HK-2 (cell line): Measurements from ENCODE around the gene EBPL.
"Not testable (repeated sequence)": the region's sequence is repeated elsewhere in the genome, so short reads cannot be mapped to it uniquely, and the experiment has no call there.

Experiments used
- DNase-seq: peaks from one replicate; pipeline ENCODE4 v3.0.0-alpha.2; 2018; ENCODE audit not compliant: unreplicated experiment

Gene EBPL

DNA sequence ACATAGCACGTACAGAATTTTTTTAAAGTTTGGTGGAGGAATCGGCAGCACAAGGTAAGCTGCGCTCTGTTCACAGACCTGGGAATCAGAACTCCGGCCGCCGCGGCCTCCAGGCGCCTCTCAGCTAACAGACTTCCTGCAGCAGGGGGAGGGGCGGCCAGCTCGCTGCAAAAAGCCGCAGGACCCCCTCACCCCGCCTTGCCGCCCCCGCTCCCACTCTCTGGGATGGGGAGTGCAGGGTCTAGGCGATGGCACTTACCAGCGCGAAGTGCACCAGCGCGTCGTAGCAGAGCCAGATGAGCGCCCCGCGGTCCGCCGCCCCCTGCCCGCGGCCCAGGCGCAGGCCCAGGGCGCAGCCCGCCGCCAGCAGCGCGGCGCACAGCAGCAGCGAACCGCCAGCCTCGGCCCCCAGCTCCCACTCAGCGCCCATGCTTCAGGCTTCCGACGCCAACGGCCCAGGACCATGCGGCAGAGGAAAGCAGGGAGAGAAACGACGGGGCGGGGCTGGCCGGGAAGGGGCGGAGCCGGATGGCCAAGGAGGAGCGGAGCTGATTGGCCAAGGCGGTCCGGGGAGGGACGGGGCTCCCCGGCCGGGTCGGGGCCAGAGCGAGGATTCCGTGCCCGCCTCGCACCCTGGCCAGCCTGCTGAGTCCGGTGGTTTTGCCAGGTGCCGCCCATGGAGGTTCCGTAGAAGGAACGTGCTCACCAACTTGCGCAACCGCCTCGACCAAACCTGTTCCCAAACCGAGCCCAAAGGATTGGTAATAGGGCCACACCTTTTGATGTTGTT is at the start of gene EBPL:
Gene EBPL (minus strand): TSS at position 492 of the 790 bp plus-strand sequence. CDS start 62 bp downstream, at position 430.
- DNase-seq = peak; percentile 91

GRCh38 chr13:49740870-49741269 is 49.6 kb upstream of the EBPL start:
- no peak for DNase-seq

- no peak for DNase-seq
These were observed 48.4 kb upstream of the EBPL start for GRCh38 chr13:49739498-49740187.

GRCh38 chr13:49733181-49733951 is 42.1 kb upstream of the EBPL start:
- peak; percentile 11 for DNase-seq

DNA sequence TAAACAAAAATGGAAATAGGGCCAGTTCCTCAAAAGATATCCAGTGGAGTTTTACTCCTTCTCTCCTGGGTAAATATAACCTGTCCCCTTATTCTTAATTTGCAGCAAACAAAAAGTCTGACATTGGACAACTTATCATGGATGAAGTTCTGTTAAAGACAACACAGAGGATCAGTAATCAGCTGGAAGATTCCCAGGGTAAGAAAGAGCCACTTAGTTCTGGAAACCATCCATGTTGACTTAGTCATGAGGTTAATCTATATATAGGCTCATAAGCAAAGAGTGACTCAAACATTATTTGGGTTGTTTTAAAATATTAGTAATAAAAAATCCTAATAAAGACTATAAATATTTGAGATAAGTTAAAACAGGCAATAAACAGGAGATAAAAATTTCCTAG is 40.5 kb upstream of the EBPL start:
- DNase-seq = no peak

- no peak for DNase-seq
These were observed 25.3 kb upstream of the EBPL start for GRCh38 chr13:49716615-49717014.

- no peak for DNase-seq
These were observed 23.5 kb upstream of the EBPL start for GRCh38 chr13:49714757-49715156.

DNA sequence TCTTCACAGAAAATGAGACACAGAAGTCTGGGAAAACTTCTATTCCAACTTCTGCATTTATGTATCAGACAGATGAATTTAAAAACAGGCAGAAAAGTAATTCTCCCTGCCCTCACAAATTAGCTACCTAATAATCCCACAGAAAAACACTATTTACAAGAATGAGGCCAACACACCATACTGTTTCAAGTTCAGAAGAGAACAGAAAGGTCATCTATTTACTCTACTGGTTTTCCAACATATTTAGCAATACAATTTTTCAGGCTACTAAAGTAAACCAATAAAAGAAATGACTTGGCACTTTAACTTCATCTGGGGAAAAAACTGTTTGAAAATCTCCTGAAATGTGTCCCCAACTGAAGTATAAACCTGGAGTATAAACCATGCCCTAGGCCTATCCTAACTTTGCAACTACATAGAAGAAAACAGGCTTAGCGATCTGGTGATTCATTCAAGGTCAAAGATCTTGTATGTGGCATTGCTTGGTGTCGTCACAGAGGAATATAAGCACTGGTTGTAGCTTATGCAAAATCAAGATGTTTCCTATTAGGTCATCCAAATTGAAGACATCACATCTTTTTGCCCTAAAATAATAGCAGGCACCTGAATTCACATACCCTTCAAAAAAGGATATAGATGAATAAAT is 20.1 kb upstream of the EBPL start:
- DNase-seq = no peak

GRCh38 chr13:49704264-49704663 is 13.0 kb upstream of the EBPL start:
- DNase-seq = not testable (repeated sequence)

DNA sequence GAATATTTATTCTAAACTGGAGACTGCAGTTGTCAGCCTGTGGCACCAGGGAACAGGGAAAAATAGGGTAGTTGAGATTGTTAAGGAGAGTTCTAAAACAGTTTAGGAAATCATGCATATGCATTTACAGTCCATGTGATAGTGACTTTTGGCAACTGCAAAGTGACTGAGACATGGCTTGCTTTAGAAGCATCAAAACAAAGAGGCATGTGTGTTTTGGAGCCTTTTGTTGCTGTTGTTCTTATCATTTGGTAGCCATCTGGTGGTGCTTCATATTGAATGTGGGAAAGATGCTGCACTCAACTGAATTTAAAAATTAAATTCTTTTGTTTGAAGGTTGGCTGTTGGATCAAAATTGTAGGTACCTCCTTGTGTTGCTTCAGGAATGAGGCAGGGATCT is 10.2 kb upstream of the EBPL start:
- no peak for DNase-seq

- DNase-seq = no peak
These were observed 6.2 kb upstream of the EBPL start for GRCh38 chr13:49697468-49697867.

GRCh38 chr13:49694446-49694845 is 3.2 kb upstream of the EBPL start:
- no peak for DNase-seq

- DNase-seq = no peak
These were observed 2.6 kb upstream of the EBPL start for GRCh38 chr13:49693877-49694276.

DNA sequence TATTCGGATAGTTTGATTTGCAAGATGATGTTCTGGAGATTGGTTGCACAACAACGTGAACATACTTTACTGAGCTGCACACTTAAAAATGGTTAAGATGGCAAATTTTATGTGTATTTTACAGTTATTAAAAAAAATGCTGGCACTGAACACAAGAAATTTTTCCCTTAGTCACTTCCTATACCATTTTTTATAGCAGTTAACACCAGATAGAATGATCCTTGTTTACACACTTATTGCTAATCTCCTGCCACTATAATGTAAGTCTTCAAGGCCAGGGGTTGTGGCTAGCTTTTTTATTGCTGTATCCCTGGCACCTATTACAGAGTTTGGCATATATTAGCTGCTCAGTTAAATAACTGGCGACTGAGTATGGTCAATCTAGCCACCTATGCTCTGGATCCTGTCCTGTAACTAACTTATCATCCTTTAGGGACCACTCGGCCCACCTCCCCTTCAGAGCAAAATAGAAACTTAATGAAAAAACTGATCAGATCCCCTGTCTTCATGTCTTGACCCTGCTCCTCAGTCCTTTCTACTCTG is 2.0 kb upstream of the EBPL start:
- no peak for DNase-seq

DNA sequence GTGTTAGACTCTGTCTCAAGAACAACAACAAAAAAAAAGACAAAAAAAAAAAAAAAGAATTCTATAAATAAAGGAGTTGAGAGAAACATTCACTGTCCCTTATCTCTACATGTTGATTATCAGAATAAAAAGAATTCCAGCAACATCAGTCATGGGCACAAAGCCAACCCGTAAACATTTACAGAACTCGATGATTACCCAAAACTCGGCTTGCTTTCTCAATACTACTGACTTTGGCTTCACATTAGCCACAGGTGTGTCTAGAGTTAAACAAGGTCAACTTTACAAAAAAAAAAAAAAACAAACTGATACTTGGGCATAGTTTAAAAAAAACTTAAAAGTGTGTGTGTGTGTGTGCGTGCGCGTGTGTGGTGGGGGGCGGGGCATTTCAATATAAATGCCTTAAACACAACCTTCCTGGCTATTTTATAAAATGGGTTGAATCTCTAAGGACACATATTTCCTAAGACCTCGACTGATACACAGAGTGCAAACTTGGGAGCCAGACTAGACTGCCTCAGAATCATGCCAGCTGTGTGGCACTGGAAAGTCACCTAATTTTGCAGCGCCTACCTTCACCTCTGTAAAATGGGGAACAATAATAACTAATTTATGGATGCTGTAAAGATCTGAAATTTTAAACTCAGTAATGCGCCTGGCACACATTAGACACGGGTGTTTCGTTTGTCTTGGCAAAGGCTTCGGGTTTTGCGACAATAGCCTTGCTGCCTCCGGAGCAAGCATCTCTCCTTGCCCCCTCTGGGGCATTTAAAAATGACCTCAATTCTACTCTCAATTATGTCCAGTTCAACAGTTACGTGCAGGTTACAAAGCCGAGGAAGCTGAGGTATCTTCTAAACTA is 922 bp downstream of the EBPL start:
- no peak for DNase-seq

- no peak for DNase-seq
These were observed 7.8 kb downstream of the EBPL start for GRCh38 chr13:49683489-49683888.

DNA sequence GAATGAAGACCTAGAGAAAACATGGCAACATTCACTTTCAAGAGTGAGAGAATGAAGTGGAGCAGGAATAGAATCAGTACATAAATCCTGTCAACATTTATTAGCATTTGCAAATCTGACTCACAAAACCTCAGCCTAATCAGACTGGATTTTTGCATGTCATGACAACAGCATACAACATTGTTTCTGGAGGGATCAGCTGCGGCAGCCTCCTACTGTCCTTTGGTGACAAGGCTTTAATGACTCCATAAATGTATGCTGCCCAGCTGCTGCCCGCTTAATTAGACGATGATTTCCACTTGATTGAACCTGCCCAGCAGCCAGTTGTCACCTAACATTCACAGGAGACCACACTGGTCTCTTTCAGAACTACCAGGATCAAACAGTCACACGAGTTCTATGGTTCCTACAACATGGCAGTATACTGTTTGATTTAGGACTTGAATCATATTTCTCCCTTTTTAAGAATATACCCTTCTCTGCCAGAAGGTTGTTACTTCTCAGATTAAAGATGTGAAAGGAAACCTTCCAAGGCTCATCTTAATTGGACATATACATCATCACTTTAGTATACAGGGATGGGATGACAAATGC is 9.3 kb downstream of the EBPL start:
- no peak for DNase-seq

DNA sequence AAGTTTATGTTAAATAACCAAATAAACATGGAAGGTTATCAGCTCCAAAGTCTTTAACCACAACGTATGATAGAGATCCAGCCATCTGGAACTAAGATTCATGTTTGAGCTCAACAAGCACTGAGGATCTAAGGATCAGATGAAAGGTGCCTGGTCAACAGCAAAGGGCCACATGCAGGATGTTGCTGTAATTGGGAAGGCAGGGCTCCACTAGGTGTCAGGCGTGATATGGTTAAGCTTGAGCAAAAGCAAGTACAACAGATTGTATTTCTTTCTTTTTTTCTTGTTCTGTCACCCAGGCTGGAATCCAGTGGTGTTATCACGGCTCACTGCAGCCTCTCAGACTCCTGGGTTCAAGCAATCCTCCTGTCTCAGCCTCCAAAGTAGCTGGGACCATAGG is 12.0 kb downstream of the EBPL start:
- DNase-seq = no peak

- no peak for DNase-seq
These were observed 12.9 kb downstream of the EBPL start for GRCh38 chr13:49678191-49678914.
